K562 (cell line): ENCODE data around the gene RUNX1.

Source experiments
- CEBPB ChIP-seq: fragments of 450-650 bp; IDR thresholded peaks from 2 replicates; pipeline ENCODE4 v1.6.1; 2016; ENCODE audit warnings: missing genetic modification characterization, missing compliant biosample characterization
- KDM5B ChIP-seq: fragments of 200-600 bp; sonication (generic); IDR thresholded peaks from 2 replicates; pipeline ENCODE4 v1.6.1; 2012; ENCODE audit warnings: low read depth, mild to moderate bottlenecking, moderate library complexity, low read length, control low read depth, inconsistent platforms; ENCODE audit not compliant: insufficient replicate concordance
- KLF6 ChIP-seq: fragments of 250-450 bp; sonication (Bioruptor Pico); IDR thresholded peaks from 2 replicates; pipeline ENCODE4 v1.4.0; 2020; ENCODE audit warnings: mild to moderate bottlenecking, moderate library complexity, borderline replicate concordance
- NR2C1 ChIP-seq, 2 experiments: fragments of 450-650 bp; IDR thresholded peaks; 2 replicates each; pipeline ENCODE4 v1.6.1; 2017; ENCODE audit warnings: mild to moderate bottlenecking in 2 of 2, antibody characterized with exemption in 1 of 2, inconsistent platforms in 1 of 2, missing compliant biosample characterization in 1 of 2, missing genetic modification characterization in 1 of 2
- RBBP5 ChIP-seq: fragments of 200-600 bp; sonication (generic); IDR thresholded peaks from 2 replicates; pipeline ENCODE4 v1.6.1; 2012; ENCODE audit warnings: borderline replicate concordance, mild to moderate bottlenecking, low read length, control low read depth, inconsistent platforms; ENCODE audit not compliant: insufficient read depth, poor library complexity, severe bottlenecking
- TGIF2 ChIP-seq: sonication (generic); formaldehyde crosslinking; IDR thresholded peaks from 2 replicates; pipeline ENCODE4 v1.8.1; 2022; ENCODE audit warnings: mild to moderate bottlenecking, missing genetic modification reagents, moderate library complexity
- TRIM24 ChIP-seq, 2 experiments: fragments of 450-650 bp; IDR thresholded peaks; 2 replicates each; pipeline ENCODE4 v1.6.1; 2016
- U2AF1 ChIP-seq: fragments of 200-400 bp; formaldehyde crosslinking; optimal IDR thresholded peaks from 2 replicates; pipeline ENCODE3; 2017; ENCODE audit warnings: mild to moderate bottlenecking, low read depth, low read length, moderate library complexity
- ZNF274 ChIP-seq: IDR thresholded peaks from 2 replicates; pipeline ENCODE4 v1.6.1; 2011; ENCODE audit warnings: low read depth, mild to moderate bottlenecking, low read length, moderate library complexity, borderline replicate concordance
- TF ChIP-seq, protein P1 (sequence below): sonication (generic); formaldehyde crosslinking; IDR thresholded peaks from 2 replicates; pipeline ENCODE4 v1.8.0; 2022; ENCODE audit warnings: mild to moderate bottlenecking, missing genetic modification reagents
- TF ChIP-seq, protein P2 (sequence below), 3 experiments: IDR thresholded peaks in 2 of 3; conservative IDR thresholded peaks in 1 of 3; 2 replicates each; pipeline ENCODE4 v1.5.1; 2011 to 2012; ENCODE audit warnings: low read length in 3 of 3, mild to moderate bottlenecking in 3 of 3, control low read depth in 2 of 3, improper control_type of control experiment in 1 of 3, inconsistent platforms in 1 of 3, low read depth in 1 of 3, mixed read lengths in 1 of 3, moderate library complexity in 1 of 3; ENCODE audit not compliant: insufficient read depth in 2 of 3
- TF ChIP-seq, protein P3 (sequence below): fragments of 250-450 bp; sonication (Bioruptor Pico); IDR thresholded peaks from 2 replicates; pipeline ENCODE4 v1.5.0; 2020; ENCODE audit warnings: mild to moderate bottlenecking, borderline replicate concordance
- TF ChIP-seq, protein P4 (sequence below): sonication (generic); formaldehyde crosslinking; IDR thresholded peaks from 2 replicates; pipeline ENCODE4 v1.8.0; 2022; ENCODE audit warnings: missing genetic modification reagents, mild to moderate bottlenecking, borderline replicate concordance

DNA sequence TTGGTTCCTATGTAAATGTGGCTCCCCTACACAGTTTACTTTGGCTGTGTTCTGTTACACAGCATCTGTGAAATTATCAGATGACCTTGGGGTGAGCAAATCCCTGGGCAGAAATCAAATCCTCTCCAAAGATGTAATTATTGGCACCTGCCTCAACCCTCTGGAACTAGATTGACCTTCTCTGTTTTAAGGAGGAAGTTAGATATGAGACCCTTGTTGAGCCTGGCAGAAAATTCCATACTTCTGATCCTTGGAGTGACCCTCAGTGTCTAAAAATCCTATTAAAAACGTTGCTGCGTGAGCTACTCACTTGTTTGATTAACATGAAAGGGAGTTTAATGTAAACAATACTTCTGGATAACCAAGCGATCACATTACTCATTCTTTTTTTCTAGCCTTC is 258.3 kb downstream of the RUNX1 start:
- TF ChIP-seq TGIF2 (CRISPR knock-in tag) (no peak), NR2C1 (IDR thresholded peaks at IDR 0.05) (no peak), NR2C1 (tag; IDR thresholded peaks at IDR 0.05) (no peak), ZNF274 (no peak), KDM5B (no peak), KLF6 (CRISPR knock-in tag) (no peak), CEBPB (no peak), RBBP5 (no peak), U2AF1 (no peak), TRIM24 (IDR thresholded peaks at IDR 0.05) (no peak)
- TF ChIP-seq, protein P1, sequence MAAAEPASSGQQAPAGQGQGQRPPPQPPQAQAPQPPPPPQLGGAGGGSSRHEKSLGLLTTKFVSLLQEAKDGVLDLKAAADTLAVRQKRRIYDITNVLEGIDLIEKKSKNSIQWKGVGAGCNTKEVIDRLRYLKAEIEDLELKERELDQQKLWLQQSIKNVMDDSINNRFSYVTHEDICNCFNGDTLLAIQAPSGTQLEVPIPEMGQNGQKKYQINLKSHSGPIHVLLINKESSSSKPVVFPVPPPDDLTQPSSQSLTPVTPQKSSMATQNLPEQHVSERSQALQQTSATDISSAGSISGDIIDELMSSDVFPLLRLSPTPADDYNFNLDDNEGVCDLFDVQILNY (CRISPR knock-in tag) = no peak
- TF ChIP-seq, protein P2, sequence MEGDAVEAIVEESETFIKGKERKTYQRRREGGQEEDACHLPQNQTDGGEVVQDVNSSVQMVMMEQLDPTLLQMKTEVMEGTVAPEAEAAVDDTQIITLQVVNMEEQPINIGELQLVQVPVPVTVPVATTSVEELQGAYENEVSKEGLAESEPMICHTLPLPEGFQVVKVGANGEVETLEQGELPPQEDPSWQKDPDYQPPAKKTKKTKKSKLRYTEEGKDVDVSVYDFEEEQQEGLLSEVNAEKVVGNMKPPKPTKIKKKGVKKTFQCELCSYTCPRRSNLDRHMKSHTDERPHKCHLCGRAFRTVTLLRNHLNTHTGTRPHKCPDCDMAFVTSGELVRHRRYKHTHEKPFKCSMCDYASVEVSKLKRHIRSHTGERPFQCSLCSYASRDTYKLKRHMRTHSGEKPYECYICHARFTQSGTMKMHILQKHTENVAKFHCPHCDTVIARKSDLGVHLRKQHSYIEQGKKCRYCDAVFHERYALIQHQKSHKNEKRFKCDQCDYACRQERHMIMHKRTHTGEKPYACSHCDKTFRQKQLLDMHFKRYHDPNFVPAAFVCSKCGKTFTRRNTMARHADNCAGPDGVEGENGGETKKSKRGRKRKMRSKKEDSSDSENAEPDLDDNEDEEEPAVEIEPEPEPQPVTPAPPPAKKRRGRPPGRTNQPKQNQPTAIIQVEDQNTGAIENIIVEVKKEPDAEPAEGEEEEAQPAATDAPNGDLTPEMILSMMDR (IDR thresholded peaks at IDR 0.05 in 2 of 3, conservative IDR thresholded peaks at IDR 0.05 in 1 of 3; ENCODE audit: insufficient read depth in 2 of 3, low read depth in 1 of 3, low read length in 3 of 3) = no peak
- TF ChIP-seq, protein P3, sequence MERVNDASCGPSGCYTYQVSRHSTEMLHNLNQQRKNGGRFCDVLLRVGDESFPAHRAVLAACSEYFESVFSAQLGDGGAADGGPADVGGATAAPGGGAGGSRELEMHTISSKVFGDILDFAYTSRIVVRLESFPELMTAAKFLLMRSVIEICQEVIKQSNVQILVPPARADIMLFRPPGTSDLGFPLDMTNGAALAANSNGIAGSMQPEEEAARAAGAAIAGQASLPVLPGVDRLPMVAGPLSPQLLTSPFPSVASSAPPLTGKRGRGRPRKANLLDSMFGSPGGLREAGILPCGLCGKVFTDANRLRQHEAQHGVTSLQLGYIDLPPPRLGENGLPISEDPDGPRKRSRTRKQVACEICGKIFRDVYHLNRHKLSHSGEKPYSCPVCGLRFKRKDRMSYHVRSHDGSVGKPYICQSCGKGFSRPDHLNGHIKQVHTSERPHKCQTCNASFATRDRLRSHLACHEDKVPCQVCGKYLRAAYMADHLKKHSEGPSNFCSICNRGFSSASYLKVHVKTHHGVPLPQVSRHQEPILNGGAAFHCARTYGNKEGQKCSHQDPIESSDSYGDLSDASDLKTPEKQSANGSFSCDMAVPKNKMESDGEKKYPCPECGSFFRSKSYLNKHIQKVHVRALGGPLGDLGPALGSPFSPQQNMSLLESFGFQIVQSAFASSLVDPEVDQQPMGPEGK (CRISPR knock-in tag) = no peak
- TF ChIP-seq, protein P4, sequence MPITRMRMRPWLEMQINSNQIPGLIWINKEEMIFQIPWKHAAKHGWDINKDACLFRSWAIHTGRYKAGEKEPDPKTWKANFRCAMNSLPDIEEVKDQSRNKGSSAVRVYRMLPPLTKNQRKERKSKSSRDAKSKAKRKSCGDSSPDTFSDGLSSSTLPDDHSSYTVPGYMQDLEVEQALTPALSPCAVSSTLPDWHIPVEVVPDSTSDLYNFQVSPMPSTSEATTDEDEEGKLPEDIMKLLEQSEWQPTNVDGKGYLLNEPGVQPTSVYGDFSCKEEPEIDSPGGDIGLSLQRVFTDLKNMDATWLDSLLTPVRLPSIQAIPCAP (CRISPR knock-in tag) = no peak
